Measurements from ENCODE around the gene ZNF692.
"Not testable (repeated sequence)": the region's sequence is repeated elsewhere in the genome, so short reads cannot be mapped to it uniquely, and the experiment has no call there.

Gene ZNF692

GRCh38 chr1:248831842-248832241 lies 27.0 kb downstream of the ZNF692 start:
- CTCF ChIA-PET, result interaction anchor here (0.9 to 7.3 kb wide), 3 partner anchors 12 to 26 kb away, joined by 3 to 48 read pairs (median 3); partner anchors contain the start of gene ZNF692
- no peak for DNase-seq (ENCODE audit: extremely low spot score)
- no peak for TF ChIP-seq CTCF (IDR thresholded peaks at IDR 0.05; ENCODE audit: control extremely low read depth, extremely low read depth, low read depth, missing control alignments)
- POLR2A ChIA-PET, result no interaction called here

- CTCF ChIA-PET, result interaction anchor here (7.3 kb wide), 1 partner anchor 27 kb away, joined by 48 read pairs; the partner anchor contains the start of gene ZNF692
- DNase-seq (ENCODE audit: extremely low spot score); POLR2A ChIA-PET: not testable (repeated sequence)
Observed at GRCh38 chr1:248830718-248831017, 28.2 kb downstream of the ZNF692 start.

- CTCF ChIA-PET, result interaction anchor here (0.7 to 7.3 kb wide), 3 partner anchors 9 to 29 kb away, joined by 3 to 78 read pairs (median 48); partner anchors contain the start of genes ZNF672 and ZNF692
- POLR2A ChIA-PET, result interaction anchor here (2.0 kb wide), 1 partner anchor 9 kb away, joined by 7 read pairs; the partner anchor contains the start of gene ZNF672
- DNase-seq (ENCODE audit: extremely low spot score), result no peak
- no peak for TF ChIP-seq CTCF (IDR thresholded peaks at IDR 0.05; ENCODE audit: control extremely low read depth, extremely low read depth, low read depth, missing control alignments)
Observed at GRCh38 chr1:248828845-248829244, 30.0 kb downstream of the ZNF692 start.

- DNase-seq (ENCODE audit: extremely low spot score), result peak; percentile 95
- peak; percentile 64 for TF ChIP-seq CTCF (IDR thresholded peaks at IDR 0.05; ENCODE audit: control extremely low read depth, extremely low read depth, low read depth, missing control alignments)
- POLR2A ChIA-PET, result interaction anchor here (0.6 to 2.0 kb wide), 3 partner anchors 11 to 47 kb away, joined by 3 to 19 read pairs (median 4); partner anchors contain the start of genes ZNF672 and ZNF692
- CTCF ChIA-PET, result interaction anchor here (0.8 to 7.3 kb wide), 10 partner anchors 9 to 208 kb away, joined by 3 to 78 read pairs (median 5); partner anchors contain the start of genes ZNF672 and ZNF692
Observed at GRCh38 chr1:248825909-248826760, 32.8 kb downstream of the ZNF692 start, which contains the start of gene SH3BP5L. Gene SH3BP5L (minus strand): TSS chr1:248825915. CDS start chr1:248824935, 980 bp downstream.

GRCh38 chr1:248825573-248825908 lies 33.3 kb downstream of the ZNF692 start:
- POLR2A ChIA-PET, result interaction anchor here (1.0 to 2.0 kb wide), 3 partner anchors 12 to 48 kb away, joined by 3 to 19 read pairs (median 4); partner anchors contain the start of gene ZNF672
- CTCF ChIA-PET, result interaction anchor here (0.8 to 7.3 kb wide), 10 partner anchors 9 to 207 kb away, joined by 3 to 78 read pairs (median 5); partner anchors contain the start of genes ZNF672 and ZNF692
- no peak for DNase-seq (ENCODE audit: extremely low spot score)
- no peak for TF ChIP-seq CTCF (IDR thresholded peaks at IDR 0.05; ENCODE audit: control extremely low read depth, extremely low read depth, low read depth, missing control alignments)

GRCh38 chr1:248825136-248825535 lies 33.7 kb downstream of the ZNF692 start:
- no peak for DNase-seq (ENCODE audit: extremely low spot score)
- TF ChIP-seq CTCF (IDR thresholded peaks at IDR 0.05; ENCODE audit: control extremely low read depth, extremely low read depth, low read depth, missing control alignments), result no peak
- CTCF ChIA-PET, result interaction anchor here (0.9 to 7.3 kb wide), 5 partner anchors 8 to 33 kb away, joined by 3 to 78 read pairs (median 5); partner anchors contain the start of genes ZNF672 and ZNF692
- POLR2A ChIA-PET, result interaction anchor here (0.5 to 2.0 kb wide), 3 partner anchors 12 to 20 kb away, joined by 3 to 19 read pairs (median 6); partner anchors contain the start of gene ZNF672

Data from GM10248 (cell line).